Measurements from ENCODE around the gene PSD. TPM values are rescaled to one million over a fixed set of nuclear protein-coding genes. Genes with fewer than 3 reads are reported as not detected.

Gene PSD
- total and polyA plus RNA-seq, 12 donors = 0.19 to 1.5 (median 0.42) TPM; not detected in 1

GRCh38 chr10:102395400-102396316 lies 22.9 kb downstream of the PSD start, which contains the start of gene NFKB2:
TSS of gene NFKB2 (plus strand) at chr10:102395705. CDS start at chr10:102395960, 255 bp downstream.
- Histone ChIP-seq H3K4me3 (peak within 1 kb of the TSS; percentile 48 to 90 (median 69)), H3K36me3 (peaks cover 0 to 41% (median 0%) of the 10 kb centered on the region in 9 donors), H3K27me3 (no peaks in the 10 kb centered on the region), H3K9me3 (no peaks in the 10 kb centered on the region), H3K4me1 (peaks cover 7 to 57% (median 36%) of the 10 kb centered on the region in 9 donors), H3K27ac (peak within 1 kb of the TSS; percentile 91 to 98 (median 96))
- peak; percentile 87 to 90 for DNase-seq
- no peak for TF ChIP-seq CTCF (IDR thresholded peaks at IDR 0.05)
- 1 to 2% methylated on average over 41 to 42 of the region's 42 CpGs for WGBS, 2 donors
- intact Hi-C loops (cut with DNase I) = loop anchor here in 8 of 10 donors (2.0 to 10.0 kb wide), 10 partner anchors 27 to 228 kb away; partner anchors contain the start of genes ELOVL3 (in 4 of the 8) and C10orf95 (in 1 of the 8)
- peak; percentile 65 to 87 (median 78) for ATAC-seq

- intact Hi-C loops (cut with DNase I) = loop anchor here (2.0 to 10.0 kb wide), 11 partner anchors 28 to 228 kb away; partner anchors contain the start of genes ELOVL3 (in 4 of the 10) and C10orf95 (in 1 of the 10)
- peak in 3 of 8 donors; percentile 0 to 2 (median 1) for ATAC-seq
- Histone ChIP-seq H3K9me3 (no peaks in the 10 kb centered on the region), H3K4me1 (peaks cover 7 to 55% (median 31%) of the 10 kb centered on the region in 9 donors), H3K4me3 (peak overlapping the region; percentile 48 to 90 (median 69)), H3K36me3 (peaks cover 0 to 34% (median 0%) of the 10 kb centered on the region in 9 donors), H3K27ac (peak overlapping the region; percentile 91 to 98 (median 96)), H3K27me3 (no peaks in the 10 kb centered on the region)
- WGBS, 2 donors = 1% methylated on average over 29 to 35 of the region's 35 CpGs
- TF ChIP-seq CTCF (IDR thresholded peaks at IDR 0.05) = no peak
- DNase-seq = no peak
Measured at GRCh38 chr10:102394801-102395399, 23.7 kb downstream of the PSD start.

- WGBS, 2 donors = 0 to 1% methylated on average over 59 to 71 of the region's 71 CpGs
- peaks cover 0 to 29% (median 0%) of the 10 kb centered on the region in 9 donors for H3K36me3 ChIP-seq
- DNase-seq (peak; percentile 95 to 97), ATAC-seq (peak; percentile 91 to 94 (median 92))
- H3K4me3 ChIP-seq = peak overlapping the region; percentile 48 to 90 (median 69)
- no peaks in the 10 kb centered on the region for H3K27me3 ChIP-seq
- peaks cover 4 to 48% (median 25%) of the 10 kb centered on the region in 9 donors for H3K4me1 ChIP-seq
- no peaks in the 10 kb centered on the region for H3K9me3 ChIP-seq
- peak overlapping the region; percentile 91 to 98 (median 96) for H3K27ac ChIP-seq
- TF ChIP-seq CTCF (IDR thresholded peaks at IDR 0.05) = peak in 6 of 9 donors; percentile 46 to 99 (median 98)
- intact Hi-C loops (cut with DNase I) = loop anchor here in 8 of 10 donors (2.0 to 10.0 kb wide), 9 partner anchors 29 to 191 kb away; partner anchors contain the start of gene C10orf95 (in 1 of the 8)
Measured at GRCh38 chr10:102394079-102394800, 24.3 kb downstream of the PSD start.

Data from heart right ventricle (tissue), 16 donors.